Activated CD4-positive, alpha-beta memory T cell treated with anti-CD3 and anti-CD28 coated beads for 36 hours (primary cell): Measurements from ENCODE around the gene MAIP1. TPM values are rescaled to one million over a fixed set of nuclear protein-coding genes. Genes with fewer than 3 reads are reported as not detected.

Source experiments
- CTCF ChIA-PET: fragments of 350-600 bp; sonication (Branson Sonifier 250); formaldehyde crosslinking; loops from one replicate; lab custom pipeline; 2021; ENCODE audit warnings: antibody characterized with exemption, inconsistent platforms; lab: Charles Lee
- POLR2A ChIA-PET: fragments of 350-600 bp; sonication (Branson Sonifier 250); formaldehyde crosslinking; loops from one replicate; lab custom pipeline; 2021; ENCODE audit warnings: antibody characterized with exemption; lab: Charles Lee
- DNase-seq: peaks from one replicate; pipeline ENCODE4 v3.0.0-alpha.2; 2020
- H3K27ac Mint-ChIP-seq: one replicate; pipeline ENCODE4 v1.8.0; 2021; ENCODE audit warnings: mixed read lengths
- H3K27me3 Mint-ChIP-seq: one replicate; pipeline ENCODE4 v1.8.0; 2021; ENCODE audit warnings: mixed read lengths
- H3K36me3 Mint-ChIP-seq: one replicate; pipeline ENCODE4 v1.8.0; 2021; ENCODE audit warnings: mixed read lengths
- H3K4me1 Mint-ChIP-seq: one replicate; pipeline ENCODE4 v1.8.0; 2021; ENCODE audit warnings: low read depth, mixed read lengths
- H3K4me3 Mint-ChIP-seq: one replicate; pipeline ENCODE4 v1.8.0; 2021; ENCODE audit warnings: mild to moderate bottlenecking, mixed read lengths
- H3K9me3 Mint-ChIP-seq: one replicate; pipeline ENCODE4 v1.8.0; 2021; ENCODE audit warnings: mixed read lengths
- intact Hi-C: fragments of 100-400 bp; cut with micrococcal nuclease; formaldehyde crosslinking; loops from one replicate; pipeline ENCODE4 v1.15.1; 2023
- total RNA-seq, 2 experiments: library from RNA; stranded (reverse); gene quantifications; one replicate each; pipeline ENCODE4 v1.2.3, GENCODE V29; 2021

Gene MAIP1
- total RNA-seq, 2 experiments from 2014 or later: 26.0 to 29.3 TPM

GRCh38 chr2:199979832-199980628 is 24.6 kb downstream of the MAIP1 start:
- no peaks in the 10 kb centered on the region for H3K9me3 Mint-ChIP-seq
- CTCF ChIA-PET: interaction anchor here (0.6 to 3.0 kb wide), 22 partner anchors 9 to 733 kb away, joined by 3 to 32 read pairs (median 4); partner anchors contain the start of gene SGO2

GRCh38 chr2:199982126-199982843 is 26.9 kb downstream of the MAIP1 start:
- ChIA-PET CTCF (interaction anchor here (0.7 to 1.3 kb wide), 4 partner anchors 499 to 528 kb away, joined by 3 to 4 read pairs (median 4); no protein-coding TSS in a partner anchor), POLR2A (no interaction called here)
- H3K4me1 Mint-ChIP-seq: peaks cover 25% of the 10 kb centered on the region
- no peak overlapping the region for H3K4me3 Mint-ChIP-seq
- no peaks in the 10 kb centered on the region for H3K9me3 Mint-ChIP-seq
- no peaks in the 10 kb centered on the region for H3K27me3 Mint-ChIP-seq
- no peak for DNase-seq
- intact Hi-C loops: loop anchor here (5.0 to 10.0 kb wide), 2 partner anchors 213 to 595 kb away; no protein-coding TSS in a partner anchor
- H3K36me3 Mint-ChIP-seq: no peaks in the 10 kb centered on the region
- H3K27ac Mint-ChIP-seq: no peak overlapping the region

More at GRCh38 chr2:199979832-199980628, 24.6 kb downstream of the MAIP1 start:
- no peak overlapping the region for H3K27ac Mint-ChIP-seq
- H3K36me3 Mint-ChIP-seq: peaks cover 5% of the 10 kb centered on the region
- H3K27me3 Mint-ChIP-seq: no peaks in the 10 kb centered on the region
- POLR2A ChIA-PET: no interaction called here
- H3K4me1 Mint-ChIP-seq: peaks cover 23% of the 10 kb centered on the region
- intact Hi-C loops: loop anchor here (1.0 to 10.0 kb wide), 5 partner anchors 215 to 597 kb away; partner anchors contain the start of gene SPATS2L
- no peak overlapping the region for H3K4me3 Mint-ChIP-seq
- peak; percentile 88 for DNase-seq

- CTCF ChIA-PET: interaction anchor here (1.2 to 4.0 kb wide), 2 partner anchors 9 to 499 kb away, joined by 4 to 49 read pairs; no protein-coding TSS in a partner anchor
- no peaks in the 10 kb centered on the region for H3K27me3 Mint-ChIP-seq
- POLR2A ChIA-PET: no interaction called here
- no peak overlapping the region for H3K4me3 Mint-ChIP-seq
- intact Hi-C loops: loop anchor here (5.0 to 10.0 kb wide), 2 partner anchors 211 to 594 kb away; no protein-coding TSS in a partner anchor
- DNase-seq: no peak
- no peaks in the 10 kb centered on the region for H3K9me3 Mint-ChIP-seq
- H3K27ac Mint-ChIP-seq: no peak overlapping the region
- peaks cover 14% of the 10 kb centered on the region for H3K4me1 Mint-ChIP-seq
- no peaks in the 10 kb centered on the region for H3K36me3 Mint-ChIP-seq
These were observed 28.2 kb downstream of the MAIP1 start for GRCh38 chr2:199983534-199983933.

- no peaks in the 10 kb centered on the region for H3K36me3 Mint-ChIP-seq
- intact Hi-C loops: loop anchor here (5.0 to 10.0 kb wide), 2 partner anchors 211 to 593 kb away; no protein-coding TSS in a partner anchor
- H3K4me3 Mint-ChIP-seq: no peak overlapping the region
- H3K4me1 Mint-ChIP-seq: peaks cover 8% of the 10 kb centered on the region
- no peak for DNase-seq
- CTCF ChIA-PET: interaction anchor here (1.2 to 4.0 kb wide), 5 partner anchors 9 to 499 kb away, joined by 4 to 49 read pairs (median 6); no protein-coding TSS in a partner anchor
- POLR2A ChIA-PET: no interaction called here
- no peak overlapping the region for H3K27ac Mint-ChIP-seq
- H3K9me3 Mint-ChIP-seq: no peaks in the 10 kb centered on the region
- H3K27me3 Mint-ChIP-seq: no peaks in the 10 kb centered on the region
These were observed 28.8 kb downstream of the MAIP1 start for GRCh38 chr2:199984159-199984558.

GRCh38 chr2:199984755-199985154 is 29.4 kb downstream of the MAIP1 start:
- Mint-ChIP-seq H3K9me3 (no peaks in the 10 kb centered on the region), H3K36me3 (no peaks in the 10 kb centered on the region), H3K4me1 (peaks cover 6% of the 10 kb centered on the region), H3K4me3 (no peak overlapping the region), H3K27ac (no peak overlapping the region), H3K27me3 (no peaks in the 10 kb centered on the region)
- DNase-seq: no peak
- CTCF ChIA-PET: interaction anchor here (1.1 to 4.0 kb wide), 8 partner anchors 9 to 498 kb away, joined by 3 to 49 read pairs (median 6); no protein-coding TSS in a partner anchor
- intact Hi-C loops: loop anchor here (5.0 to 10.0 kb wide), 3 partner anchors 210 to 753 kb away; no protein-coding TSS in a partner anchor
- POLR2A ChIA-PET: no interaction called here

- Mint-ChIP-seq H3K4me1 (peaks cover 4% of the 10 kb centered on the region), H3K9me3 (no peaks in the 10 kb centered on the region), H3K4me3 (no peak overlapping the region), H3K27me3 (no peaks in the 10 kb centered on the region), H3K27ac (no peak overlapping the region), H3K36me3 (no peaks in the 10 kb centered on the region)
- DNase-seq: peak; percentile 73
- POLR2A ChIA-PET: interaction anchor here (0.6 kb wide), 1 partner anchor 130 kb away, joined by 6 read pairs; no protein-coding TSS in a partner anchor
- intact Hi-C loops: loop anchor here (5.0 to 10.0 kb wide), 2 partner anchors 209 to 752 kb away; no protein-coding TSS in a partner anchor
- CTCF ChIA-PET: interaction anchor here (0.6 to 4.0 kb wide), 22 partner anchors 9 to 540 kb away, joined by 3 to 49 read pairs (median 3); partner anchors contain the start of genes KCTD18 and SGO2
These were observed 30.3 kb downstream of the MAIP1 start for GRCh38 chr2:199985625-199986207.

GRCh38 chr2:199987586-199987985 is 32.2 kb downstream of the MAIP1 start:
- H3K9me3 Mint-ChIP-seq: no peaks in the 10 kb centered on the region
- no peaks in the 10 kb centered on the region for H3K36me3 Mint-ChIP-seq
- CTCF ChIA-PET: no interaction called here
- H3K27ac Mint-ChIP-seq: no peak overlapping the region
- peaks cover 4% of the 10 kb centered on the region for H3K4me1 Mint-ChIP-seq
- H3K4me3 Mint-ChIP-seq: no peak overlapping the region
- POLR2A ChIA-PET: no interaction called here
- intact Hi-C loops: loop anchor here (5.0 to 10.0 kb wide), 2 partner anchors 207 to 750 kb away; no protein-coding TSS in a partner anchor
- no peaks in the 10 kb centered on the region for H3K27me3 Mint-ChIP-seq
- DNase-seq: no peak

- CTCF ChIA-PET: no interaction called here
- intact Hi-C loops: loop anchor here (5.0 to 10.0 kb wide), 2 partner anchors 207 to 749 kb away; no protein-coding TSS in a partner anchor
These were observed 32.8 kb downstream of the MAIP1 start for GRCh38 chr2:199988151-199988550.

GRCh38 chr2:199989822-199990221 is 34.4 kb downstream of the MAIP1 start:
- no peak overlapping the region for H3K4me3 Mint-ChIP-seq
- intact Hi-C loops: loop anchor here (5.0 to 10.0 kb wide), 2 partner anchors 205 to 747 kb away; no protein-coding TSS in a partner anchor
- no peaks in the 10 kb centered on the region for H3K36me3 Mint-ChIP-seq
- no peaks in the 10 kb centered on the region for H3K27me3 Mint-ChIP-seq
- peaks cover 4% of the 10 kb centered on the region for H3K4me1 Mint-ChIP-seq
- ChIA-PET CTCF (interaction anchor here (1.5 to 1.6 kb wide), 2 partner anchors 10 to 491 kb away, joined by 5 to 6 read pairs; no protein-coding TSS in a partner anchor), POLR2A (interaction anchor here (0.7 kb wide), 1 partner anchor 494 kb away, joined by 3 read pairs; no protein-coding TSS in a partner anchor)
- H3K27ac Mint-ChIP-seq: no peak overlapping the region
- no peak for DNase-seq
- H3K9me3 Mint-ChIP-seq: no peaks in the 10 kb centered on the region

More at GRCh38 chr2:199988151-199988550, 32.8 kb downstream of the MAIP1 start:
- no peaks in the 10 kb centered on the region for H3K36me3 Mint-ChIP-seq
- H3K27me3 Mint-ChIP-seq: no peaks in the 10 kb centered on the region
- no peaks in the 10 kb centered on the region for H3K9me3 Mint-ChIP-seq
- peaks cover 4% of the 10 kb centered on the region for H3K4me1 Mint-ChIP-seq
- no peak overlapping the region for H3K27ac Mint-ChIP-seq
- H3K4me3 Mint-ChIP-seq: no peak overlapping the region
- no peak for DNase-seq
- POLR2A ChIA-PET: no interaction called here

- Mint-ChIP-seq H3K4me3 (no peak overlapping the region), H3K27me3 (no peaks in the 10 kb centered on the region), H3K4me1 (no peaks in the 10 kb centered on the region), H3K27ac (no peak overlapping the region), H3K36me3 (no peaks in the 10 kb centered on the region), H3K9me3 (no peaks in the 10 kb centered on the region)
- ChIA-PET CTCF (no interaction called here), POLR2A (no interaction called here)
- DNase-seq: no peak
- intact Hi-C loops: no loop called here
These were observed 36.3 kb downstream of the MAIP1 start for GRCh38 chr2:199991691-199992090.

GRCh38 chr2:199992296-199992695 is 36.9 kb downstream of the MAIP1 start:
- H3K4me1 Mint-ChIP-seq: no peaks in the 10 kb centered on the region

More at GRCh38 chr2:199992296-199992695, 36.9 kb downstream of the MAIP1 start:
- no peaks in the 10 kb centered on the region for H3K27me3 Mint-ChIP-seq
- no peak overlapping the region for H3K4me3 Mint-ChIP-seq
- DNase-seq: no peak
- CTCF ChIA-PET: no interaction called here
- H3K36me3 Mint-ChIP-seq: no peaks in the 10 kb centered on the region
- H3K27ac Mint-ChIP-seq: no peak overlapping the region
- POLR2A ChIA-PET: no interaction called here
- no peaks in the 10 kb centered on the region for H3K9me3 Mint-ChIP-seq
- intact Hi-C loops: no loop called here
